KOPT-K1 (cell line): ENCODE results near the gene DYNLT2.

Source experiments
- H3K27ac ChIP-seq: fragments of 200-600 bp; sonication (generic); 2 replicates; pipeline ENCODE4 v1.5.1; 2016; ENCODE audit warnings: antibody characterized with exemption, mild to moderate bottlenecking, low read depth, low read length; ENCODE audit not compliant: poor library complexity, severe bottlenecking
- H3K36me3 ChIP-seq: fragments of 200-600 bp; sonication (generic); 2 replicates; pipeline ENCODE4 v1.5.1; 2017; ENCODE audit warnings: antibody characterized with exemption, mild to moderate bottlenecking, low read length, moderate library complexity; ENCODE audit not compliant: insufficient read depth
- H3K9me3 ChIP-seq: fragments of 200-600 bp; sonication (generic); 2 replicates; pipeline ENCODE4 v1.5.1; 2017; ENCODE audit warnings: antibody characterized with exemption, low read length, mild to moderate bottlenecking; ENCODE audit not compliant: insufficient read depth, poor library complexity, severe bottlenecking

Gene DYNLT2, protein sequence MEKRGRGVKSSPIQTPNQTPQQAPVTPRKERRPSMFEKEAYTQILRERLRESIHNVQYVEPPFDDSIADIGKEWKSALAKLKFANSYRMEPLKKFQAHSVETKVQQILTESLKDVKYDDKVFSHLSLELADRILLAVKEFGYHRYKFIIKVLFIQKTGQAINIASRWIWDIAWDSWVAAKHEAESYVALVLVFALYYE

DNA sequence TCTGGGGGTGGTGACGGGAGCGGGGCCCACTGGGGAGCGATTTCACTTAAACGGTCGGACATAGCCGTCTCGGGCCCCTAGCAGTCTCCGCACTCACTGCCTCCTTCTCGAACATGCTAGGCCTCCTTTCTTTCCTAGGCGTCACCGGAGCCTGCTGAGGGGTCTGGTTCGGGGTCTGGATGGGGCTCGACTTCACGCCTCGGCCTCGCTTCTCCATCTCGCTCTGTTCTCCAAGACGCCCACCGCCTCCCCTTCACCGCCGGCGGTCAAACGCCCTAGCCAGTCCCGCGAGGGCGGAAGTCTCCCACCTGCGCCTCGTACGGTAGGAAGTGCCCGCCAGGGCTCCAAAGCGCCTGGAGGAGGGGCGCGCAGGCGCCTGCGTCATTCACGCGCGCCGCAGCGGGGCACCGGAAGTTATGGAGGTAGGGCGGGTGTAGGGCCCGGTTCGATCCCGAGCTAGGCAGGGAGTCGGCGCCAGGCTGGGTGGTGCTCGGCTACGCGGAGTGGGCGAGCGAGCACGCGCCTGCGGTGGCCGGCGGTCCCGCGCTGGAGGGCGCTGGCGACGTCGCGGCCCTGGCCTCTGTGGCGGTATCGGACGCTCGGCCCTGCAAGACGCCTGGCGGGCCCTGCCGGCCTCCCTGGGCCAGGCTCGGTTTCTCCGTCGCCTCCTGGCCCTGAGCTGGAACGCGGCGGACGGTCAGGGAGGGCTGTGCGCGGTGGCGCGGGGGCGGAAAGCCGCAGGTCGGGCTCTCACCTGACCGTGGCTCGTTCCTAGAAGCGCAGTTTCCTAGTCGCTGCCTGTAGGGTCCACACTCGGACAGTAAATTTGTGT, at the start of gene DYNLT2, which contains the start of gene ERMARD:
Gene DYNLT2, minus strand, starts transcription at position 331 of the 832 bp plus-strand sequence. Its CDS starts 114 bp downstream, at position 217.
Gene ERMARD, plus strand, starts transcription at position 381 of the 832 bp plus-strand sequence. Its CDS starts 36 bp downstream, at position 417.
- Histone ChIP-seq H3K27ac (peak within 1 kb of the TSS; percentile 88), H3K9me3 (peaks cover 9% of the 10 kb centered on the region), H3K36me3 (peaks cover 14% of the 10 kb centered on the region; the same call in 1 of the 2 replicates)

DNA sequence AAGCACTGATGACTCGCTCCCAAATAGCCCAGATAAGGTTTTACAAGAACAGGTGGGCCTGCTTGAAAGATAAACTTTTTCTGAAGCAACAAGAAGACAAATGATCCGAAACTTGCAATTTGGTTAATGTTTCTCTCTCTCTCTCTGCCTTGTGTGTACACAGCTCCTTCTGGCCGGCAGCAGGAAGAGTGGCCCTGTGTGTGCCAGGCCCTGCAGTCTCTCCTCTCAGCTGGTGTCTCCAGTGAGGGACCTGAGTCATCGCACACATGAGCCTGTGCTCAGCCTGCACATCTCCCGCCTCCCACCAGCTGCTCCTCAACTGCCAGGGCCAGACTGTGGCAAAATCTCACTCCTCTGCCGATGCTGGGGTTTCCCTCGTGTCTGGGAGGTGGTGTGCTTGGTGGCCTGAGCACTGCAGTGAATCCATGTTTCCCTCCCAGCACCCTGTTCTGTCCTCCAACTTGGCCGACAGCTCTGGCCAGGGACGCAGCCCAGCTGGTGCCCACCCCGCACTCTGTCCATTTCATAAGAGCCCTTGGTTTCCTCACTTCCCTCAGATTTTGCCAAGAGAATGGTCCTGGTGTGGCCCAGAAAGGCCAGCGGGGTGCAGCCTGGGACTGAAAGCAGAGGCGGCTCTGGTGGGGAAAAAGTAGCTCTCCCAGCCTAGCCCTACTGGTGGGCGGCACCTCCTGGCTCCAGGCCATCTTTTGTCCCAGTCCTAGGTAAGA, 49.5 kb upstream of the DYNLT2 start:
- Histone ChIP-seq H3K9me3 (no peaks in the 10 kb centered on the region), H3K27ac (no peak overlapping the region), H3K36me3 (no peaks in the 10 kb centered on the region)

DNA sequence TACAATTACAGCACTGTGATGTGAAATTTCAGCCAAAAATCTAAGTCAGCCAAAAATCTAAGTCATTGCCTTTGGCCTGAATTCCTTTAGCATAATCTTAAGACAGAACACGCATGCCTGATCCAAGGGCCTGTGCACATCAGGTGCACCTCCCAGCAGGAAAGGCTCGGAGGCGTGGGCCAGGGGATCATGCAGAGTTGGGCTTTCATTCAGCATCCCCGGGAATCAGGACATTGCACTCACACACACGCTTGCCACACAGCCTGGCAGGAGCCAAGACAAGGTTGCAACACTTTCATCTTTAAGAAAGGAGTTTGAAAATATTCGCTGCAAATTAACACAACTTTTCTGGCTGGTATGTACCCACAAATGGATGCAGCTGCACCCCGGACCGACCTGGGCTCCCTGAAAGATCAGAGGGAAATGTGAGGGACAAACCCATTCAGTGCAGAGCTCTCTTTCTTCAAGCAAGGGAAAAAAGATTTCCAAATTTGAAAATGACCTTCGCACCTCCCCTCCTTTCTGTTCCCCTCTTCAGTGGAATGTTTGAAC, 48.8 kb upstream of the DYNLT2 start:
- Histone ChIP-seq H3K9me3 (no peaks in the 10 kb centered on the region), H3K36me3 (no peaks in the 10 kb centered on the region), H3K27ac (no peak overlapping the region)

DNA sequence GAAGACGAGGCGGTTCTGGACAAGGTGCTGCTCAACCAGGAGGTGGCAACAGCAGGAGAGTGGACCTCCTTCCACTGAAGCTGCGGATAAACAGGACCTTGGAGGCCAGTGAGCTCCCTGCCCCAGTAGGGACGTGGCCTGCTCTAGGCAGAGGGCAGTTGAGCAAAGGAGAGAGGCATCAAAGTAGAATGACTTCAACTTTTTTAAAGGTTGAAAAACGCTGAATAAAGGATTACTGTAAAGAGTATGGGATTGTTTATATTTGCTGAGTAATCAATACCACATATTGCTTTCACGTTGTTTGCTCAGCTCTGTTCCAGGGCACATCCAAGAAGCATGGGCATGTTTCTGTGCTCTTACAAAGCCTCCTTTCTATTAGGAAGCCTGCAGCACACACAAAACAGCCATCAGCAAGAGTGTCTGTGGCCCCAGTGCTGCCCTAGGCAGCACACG, 48.1 kb upstream of the DYNLT2 start:
- Histone ChIP-seq H3K27ac (no peak overlapping the region), H3K9me3 (no peaks in the 10 kb centered on the region), H3K36me3 (no peaks in the 10 kb centered on the region)

DNA sequence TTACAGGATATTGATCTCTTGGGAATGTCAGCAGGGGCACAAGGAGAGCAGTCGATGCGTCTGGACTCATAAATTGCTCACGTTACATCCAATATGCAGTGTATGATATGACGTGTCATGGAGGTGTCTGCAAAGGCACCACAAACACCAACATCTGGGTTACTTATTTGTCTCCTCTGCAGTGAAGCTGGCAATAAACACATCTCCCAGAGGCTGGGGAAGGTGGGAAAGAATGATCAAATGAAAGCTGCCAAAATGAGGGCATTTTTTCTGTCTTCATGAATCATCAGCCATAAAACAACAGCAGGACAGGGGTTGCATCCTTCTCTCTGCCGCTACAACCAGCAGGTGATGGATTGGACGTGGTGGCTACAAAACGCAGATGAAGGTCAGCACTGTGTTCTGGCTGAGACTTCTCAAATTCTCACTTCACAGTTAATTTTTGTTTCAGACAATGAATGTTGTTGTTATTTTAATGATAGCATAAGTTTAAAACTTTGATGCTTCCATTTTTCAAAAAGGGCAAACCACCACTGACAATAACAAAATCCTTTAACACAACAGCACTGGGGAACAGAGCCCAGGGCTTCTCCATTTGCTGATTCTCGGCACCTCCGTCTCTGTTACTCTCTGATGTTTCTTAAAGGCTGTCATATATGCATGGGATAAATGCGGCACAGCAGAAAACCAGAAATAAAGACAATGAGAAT, 47.5 kb upstream of the DYNLT2 start:
- H3K36me3 ChIP-seq = no peaks in the 10 kb centered on the region
- H3K9me3 ChIP-seq = no peaks in the 10 kb centered on the region
- no peak overlapping the region for H3K27ac ChIP-seq

DNA sequence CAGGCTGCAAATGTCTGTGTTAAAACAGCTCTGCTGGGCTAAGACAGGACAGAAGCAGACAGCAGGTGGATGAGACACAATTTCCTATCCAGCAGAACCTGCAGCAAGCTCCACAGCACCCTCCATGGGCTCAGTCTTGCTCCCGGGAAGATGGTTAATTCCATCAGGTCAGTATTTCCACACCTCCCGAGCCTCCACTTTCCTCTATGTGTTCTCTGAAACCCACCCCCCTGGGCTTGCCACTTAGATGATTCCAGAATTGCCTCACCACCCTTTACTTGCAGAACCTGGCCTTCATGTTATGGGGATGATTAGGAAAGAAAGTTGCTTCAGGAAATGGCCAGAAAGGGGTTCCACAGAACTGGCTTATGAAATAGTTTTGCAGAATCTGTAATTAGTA, 43.8 kb upstream of the DYNLT2 start:
- no peaks in the 10 kb centered on the region for H3K36me3 ChIP-seq
- H3K27ac ChIP-seq = no peak overlapping the region

DNA sequence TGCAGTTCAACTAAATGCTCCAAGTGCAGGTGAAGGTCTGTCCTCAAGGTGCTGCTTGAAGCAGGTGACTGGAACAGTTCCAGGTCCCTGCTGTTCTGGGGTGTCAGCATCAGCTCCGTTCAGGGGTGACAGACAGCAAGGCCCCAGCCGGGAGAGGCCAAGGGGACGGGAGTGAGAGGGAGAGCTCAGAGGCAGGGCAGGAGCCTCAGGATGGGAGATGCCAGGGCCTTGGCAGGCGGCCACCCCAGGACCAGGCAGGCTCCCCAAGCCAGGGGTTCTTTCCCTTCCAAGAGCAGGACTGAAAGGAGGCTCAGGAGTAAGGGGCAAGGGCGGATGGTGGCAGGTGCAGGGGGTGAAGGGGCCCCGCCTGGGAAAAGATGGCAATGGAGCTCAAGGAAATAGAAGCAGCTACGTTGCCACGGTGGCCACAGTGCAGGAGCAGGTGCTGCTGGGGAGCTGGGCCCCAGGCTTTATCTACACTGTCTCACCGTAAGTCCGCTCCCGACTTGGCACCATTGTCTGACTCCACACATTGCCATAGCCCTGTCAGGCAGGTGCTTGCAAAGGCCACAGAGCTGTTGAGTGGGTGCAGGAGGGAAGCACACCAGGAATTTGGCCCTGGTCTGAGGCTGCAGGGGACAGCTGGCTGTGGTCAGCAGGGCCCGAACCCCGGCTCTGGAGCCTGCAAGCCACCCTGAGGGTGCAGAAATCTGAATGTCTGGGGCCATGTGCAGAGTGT, 43.1 kb upstream of the DYNLT2 start:
- Histone ChIP-seq H3K36me3 (no peaks in the 10 kb centered on the region), H3K27ac (no peak overlapping the region), H3K9me3 (no peaks in the 10 kb centered on the region)

More for the DNA sequence above, 43.8 kb upstream of the DYNLT2 start:
- H3K9me3 ChIP-seq = no peaks in the 10 kb centered on the region

DNA sequence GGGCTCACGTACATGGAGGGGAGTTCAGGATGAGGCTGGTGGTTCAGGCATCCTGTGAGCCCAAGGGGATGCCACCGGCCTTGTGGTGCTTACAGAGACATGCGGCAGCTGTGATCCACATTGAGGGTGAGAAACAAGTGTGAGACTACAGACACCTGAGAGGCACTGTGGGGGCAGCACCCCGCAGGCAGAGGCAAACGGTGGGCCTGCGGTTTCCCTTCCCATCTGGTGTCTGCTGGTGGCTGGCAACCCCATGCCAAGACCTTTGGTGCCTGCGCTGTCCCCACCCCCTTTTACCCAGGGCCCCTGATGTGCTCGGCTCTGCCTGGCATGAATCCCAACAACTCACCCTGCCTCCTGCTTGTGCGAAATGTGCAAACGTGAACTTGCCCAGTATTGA, 42.0 kb upstream of the DYNLT2 start:
- H3K9me3 ChIP-seq = no peaks in the 10 kb centered on the region
- no peaks in the 10 kb centered on the region for H3K36me3 ChIP-seq
- H3K27ac ChIP-seq = no peak overlapping the region

DNA sequence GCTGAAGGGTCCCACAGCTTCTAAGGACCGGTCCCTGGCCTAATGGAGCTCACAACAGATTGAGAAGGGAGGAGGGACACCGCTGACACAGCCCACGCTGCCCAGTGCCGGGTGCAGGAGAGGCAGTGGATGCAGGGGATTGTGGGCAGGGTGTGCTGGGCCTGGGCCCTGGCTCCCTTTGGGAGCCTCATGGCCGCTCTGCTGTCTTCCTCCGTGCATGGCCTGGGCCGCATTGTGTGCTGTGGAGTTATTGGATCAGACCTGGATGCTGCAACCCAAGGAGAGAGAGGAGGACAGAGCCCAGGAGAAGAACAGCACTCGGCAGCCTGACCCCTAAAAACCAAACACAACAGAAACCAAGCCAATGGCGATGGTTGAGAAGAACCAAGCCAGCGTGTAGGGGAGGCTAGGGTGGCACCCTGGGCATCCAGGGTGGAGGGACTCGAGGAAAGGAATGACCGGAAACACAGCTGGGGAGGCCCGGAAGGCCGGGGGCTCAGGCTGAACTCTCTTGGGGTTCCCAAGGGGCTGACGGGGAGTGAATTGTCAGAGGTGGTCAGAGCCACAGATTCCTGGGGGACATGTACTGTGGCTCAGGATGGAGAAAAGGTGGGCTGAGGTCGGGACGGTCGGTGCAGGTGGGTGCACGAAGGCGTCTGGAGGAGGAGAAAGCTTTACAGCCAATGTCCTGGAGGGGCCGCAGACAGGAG, 41.1 kb upstream of the DYNLT2 start:
- no peaks in the 10 kb centered on the region for H3K36me3 ChIP-seq
- no peaks in the 10 kb centered on the region for H3K9me3 ChIP-seq
- H3K27ac ChIP-seq = no peak overlapping the region

DNA sequence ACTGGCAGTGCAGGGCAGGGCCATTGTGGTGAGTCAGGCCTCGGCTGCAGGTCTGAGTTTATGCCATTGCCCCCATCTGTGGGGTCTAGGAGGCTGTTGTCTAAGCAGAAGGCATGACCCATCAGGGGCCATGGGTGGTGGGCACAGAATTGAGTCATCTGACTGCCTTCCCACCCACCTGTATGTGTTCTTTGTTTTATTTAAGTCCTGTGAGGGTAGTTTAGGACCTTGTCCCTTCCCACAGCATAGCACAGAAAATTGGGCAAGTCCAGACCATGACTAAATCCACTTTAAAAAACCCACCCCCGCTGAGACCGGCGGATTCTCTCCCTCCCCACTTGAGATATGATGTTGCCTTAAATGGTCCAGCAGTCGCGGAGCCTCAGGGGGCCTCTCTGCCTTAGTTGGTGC, 40.4 kb upstream of the DYNLT2 start:
- Histone ChIP-seq H3K27ac (no peak overlapping the region), H3K36me3 (no peaks in the 10 kb centered on the region), H3K9me3 (no peaks in the 10 kb centered on the region)

DNA sequence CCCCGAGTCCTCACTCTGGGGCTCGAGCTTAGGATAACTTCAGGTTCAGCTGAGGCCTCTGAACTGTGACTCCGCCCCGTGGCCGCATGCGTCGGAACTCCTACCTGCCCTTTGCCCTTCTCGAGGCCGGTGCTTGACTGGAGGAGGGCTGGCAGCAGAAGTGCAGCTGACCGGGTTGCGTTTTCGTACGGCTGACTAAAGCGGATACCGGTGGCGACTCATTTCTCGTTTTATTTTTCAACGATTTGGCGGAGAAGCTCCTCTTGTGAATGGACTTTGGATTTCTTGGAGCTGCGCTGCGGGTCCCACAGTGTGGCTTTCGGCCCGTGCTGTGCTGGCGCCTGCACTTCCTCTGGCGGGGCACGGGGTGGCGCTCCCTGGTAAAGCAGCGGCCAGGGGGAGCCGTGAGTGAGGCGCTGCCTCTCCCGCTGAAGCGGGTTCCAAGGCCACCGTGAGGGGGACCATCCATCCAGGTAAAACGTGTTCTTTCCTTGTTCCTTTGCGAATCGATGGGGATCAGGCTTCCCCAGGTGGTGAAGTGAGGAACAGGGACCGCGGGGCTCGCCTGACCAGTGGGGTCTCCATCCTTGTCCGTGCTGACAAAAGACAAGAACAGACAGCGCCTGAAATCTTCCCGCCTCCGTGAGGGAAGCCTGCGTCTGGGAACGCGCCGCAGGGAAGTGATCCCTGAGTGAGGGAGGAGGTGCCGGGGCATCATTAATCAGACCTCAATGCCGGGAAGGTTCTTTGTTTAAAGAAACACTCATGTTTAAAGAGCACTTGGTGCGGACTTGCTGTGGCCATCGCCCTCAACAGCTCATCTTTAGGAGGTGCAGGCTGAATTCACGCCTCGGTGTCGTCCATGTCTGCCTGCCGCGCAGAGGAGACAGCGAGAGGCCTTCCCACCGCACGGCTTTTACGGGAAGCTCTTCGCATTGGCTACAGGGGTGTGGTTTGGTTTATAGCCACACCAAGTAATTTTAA, 38.9 kb upstream of the DYNLT2 start:
- H3K36me3 ChIP-seq = no peaks in the 10 kb centered on the region
- no peak overlapping the region for H3K27ac ChIP-seq
- no peaks in the 10 kb centered on the region for H3K9me3 ChIP-seq

DNA sequence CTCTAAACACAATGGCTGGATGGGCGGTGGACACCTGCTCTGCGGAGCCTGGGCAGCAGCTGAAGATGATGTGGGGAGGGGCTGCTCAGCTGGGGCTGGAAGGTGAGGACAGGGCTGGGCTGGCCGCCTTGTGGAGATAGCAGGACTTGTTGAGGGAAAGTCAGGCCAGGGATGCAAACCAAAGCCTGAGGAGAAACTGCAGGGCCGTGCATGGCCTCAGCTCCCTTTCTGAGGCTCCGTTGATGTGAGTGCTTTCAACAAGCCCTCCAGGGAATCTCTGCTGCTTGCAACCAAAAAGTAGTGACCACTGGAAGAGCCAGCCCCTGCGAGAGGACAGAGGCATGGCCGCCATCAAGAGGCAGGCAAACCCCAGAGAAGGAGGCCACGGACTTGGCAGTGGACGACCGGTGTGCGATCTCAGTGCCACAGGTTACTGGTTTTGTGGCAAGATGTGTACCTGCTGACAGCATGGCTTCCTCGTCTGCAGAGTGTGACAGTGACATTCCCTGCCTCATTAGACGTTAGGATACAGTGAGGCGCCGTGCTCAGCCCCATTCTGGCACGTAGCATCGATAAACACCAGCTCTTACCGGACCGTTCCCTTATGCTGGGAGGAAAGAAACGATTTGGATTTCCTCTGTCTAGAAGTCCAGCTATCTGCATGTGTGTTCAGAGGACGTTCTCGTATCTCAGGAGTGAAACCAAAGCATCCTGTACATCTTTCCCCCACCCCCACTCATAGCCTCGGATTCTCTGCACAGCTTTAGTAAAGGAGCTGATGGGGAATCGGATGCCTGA, 38.0 kb upstream of the DYNLT2 start:
- H3K27ac ChIP-seq = no peak overlapping the region
- H3K36me3 ChIP-seq = no peaks in the 10 kb centered on the region
- H3K9me3 ChIP-seq = no peaks in the 10 kb centered on the region
